Thyroid gland (tissue), 4 donors: ENCODE results near the gene CLIC1.

Source experiments
- CTCF ChIP-seq, 6 experiments: fragments of 200-600 bp in 3 of 6; fragments of 450-650 bp in 3 of 6; sonication (generic) in 3 of 6; IDR thresholded peaks; one replicate each; pipeline ENCODE4 v1.5.1; 2016 to 2019; ENCODE audit warnings: antibody characterized with exemption in 6 of 6, mild to moderate bottlenecking in 2 of 6, inconsistent platforms in 1 of 6, moderate library complexity in 1 of 6
- POLR2A ChIP-seq, 2 donors: fragments of 450-650 bp; IDR thresholded peaks; one replicate each; pipeline ENCODE4 v1.6.1; 2017; ENCODE audit warnings: antibody characterized with exemption in 2 of 2, mild to moderate bottlenecking in 2 of 2, moderate library complexity in 1 of 2

GRCh38 chr6:31713465-31713864 lies 22.9 kb downstream of the CLIC1 start:
- TF ChIP-seq POLR2A (IDR thresholded peaks at IDR 0.05) (no peak), CTCF (IDR thresholded peaks at IDR 0.05) (no peak)
